Effector memory CD8-positive, alpha-beta T cell (primary cell): ENCODE data around the gene WBP2.
A peak's percentile ranks its signal among the peaks of the same experiment; 100 is the strongest.
"Not testable (repeated sequence)": the region's sequence is repeated elsewhere in the genome, so short reads cannot be mapped to it uniquely, and the experiment has no call there.

Experiments
- ATAC-seq: fragments of 150-1000 bp; cut with Tn5 transposase; replicated peaks from 2 replicates; pipeline ENCODE4 v1.10.0; 2021; ENCODE audit warnings: mild to moderate bottlenecking, moderate library complexity
- DNase-seq, 3 experiments: peaks; one replicate each; pipeline ENCODE4 v3.0.0; 2021
- H3K27ac Mint-ChIP-seq, 2 donors: one replicate each; pipeline ENCODE4 v1.8.0; 2022; ENCODE audit warnings: mild to moderate bottlenecking in 2 of 2, mixed read lengths in 2 of 2, moderate library complexity in 2 of 2
- H3K27me3 Mint-ChIP-seq, 2 donors: one replicate each; pipeline ENCODE4 v1.8.0; 2022; ENCODE audit warnings: mixed read lengths in 2 of 2
- H3K36me3 Mint-ChIP-seq: one replicate; pipeline ENCODE4 v1.8.0; 2022; ENCODE audit warnings: mild to moderate bottlenecking, moderate library complexity, mixed read lengths; ENCODE audit not compliant: insufficient read depth
- H3K4me1 Mint-ChIP-seq, 2 donors: one replicate each; pipeline ENCODE4 v1.8.0; 2022; ENCODE audit warnings: low read depth in 2 of 2, mixed read lengths in 2 of 2
- H3K4me3 Mint-ChIP-seq, 2 donors: one replicate each; pipeline ENCODE4 v1.8.0; 2022; ENCODE audit warnings: mild to moderate bottlenecking in 2 of 2, mixed read lengths in 2 of 2, moderate library complexity in 2 of 2
- H3K9me3 Mint-ChIP-seq, 2 donors: one replicate each; pipeline ENCODE4 v1.8.0; 2022; ENCODE audit warnings: mixed read lengths in 2 of 2

The WBP2 gene

DNA sequence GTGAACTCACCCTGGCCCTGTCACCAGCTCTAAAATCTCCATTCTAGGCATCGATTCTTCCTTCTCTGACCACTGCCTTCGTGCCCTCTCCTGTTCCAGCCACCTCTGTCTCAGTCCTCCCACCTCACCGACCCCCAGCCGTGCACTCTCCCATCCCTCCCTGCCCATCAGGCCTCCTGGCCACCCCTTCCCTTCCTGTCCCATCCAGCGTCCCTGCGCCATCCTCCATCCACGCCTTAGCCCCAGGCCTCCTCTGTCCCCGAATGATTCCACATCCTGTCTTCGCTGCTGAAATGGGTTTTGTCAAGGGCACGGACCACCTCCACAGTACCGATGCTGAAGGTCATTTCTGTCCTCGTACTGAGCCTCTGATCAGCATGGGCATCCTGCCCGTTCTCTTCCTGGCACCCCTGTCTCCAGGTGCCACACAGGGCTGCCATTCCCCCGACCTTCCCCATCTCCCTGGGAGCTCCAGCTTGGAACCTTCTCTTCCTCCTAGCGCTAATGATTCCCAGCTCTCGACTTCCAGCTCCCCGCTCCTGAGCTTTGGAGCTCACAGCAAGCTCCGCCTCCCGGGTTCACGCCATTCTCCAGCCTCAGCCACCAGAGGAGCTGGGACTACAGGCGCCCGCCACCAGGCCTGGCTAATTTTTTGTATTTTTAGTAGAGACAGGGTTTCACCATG, 39.1 kb upstream of the WBP2 start:
- Mint-ChIP-seq H3K27ac (peak overlapping the region; percentile 89 to 93), H3K36me3 (peaks cover 33% of the 10 kb centered on the region), H3K9me3 (no peaks in the 10 kb centered on the region), H3K4me1 (peaks cover 20 to 28% of the 10 kb centered on the region in 2 donors), H3K27me3 (no peaks in the 10 kb centered on the region), H3K4me3 (peak overlapping the region; percentile 9 to 17)
- DNase-seq (no peak), ATAC-seq (no peak)

DNA sequence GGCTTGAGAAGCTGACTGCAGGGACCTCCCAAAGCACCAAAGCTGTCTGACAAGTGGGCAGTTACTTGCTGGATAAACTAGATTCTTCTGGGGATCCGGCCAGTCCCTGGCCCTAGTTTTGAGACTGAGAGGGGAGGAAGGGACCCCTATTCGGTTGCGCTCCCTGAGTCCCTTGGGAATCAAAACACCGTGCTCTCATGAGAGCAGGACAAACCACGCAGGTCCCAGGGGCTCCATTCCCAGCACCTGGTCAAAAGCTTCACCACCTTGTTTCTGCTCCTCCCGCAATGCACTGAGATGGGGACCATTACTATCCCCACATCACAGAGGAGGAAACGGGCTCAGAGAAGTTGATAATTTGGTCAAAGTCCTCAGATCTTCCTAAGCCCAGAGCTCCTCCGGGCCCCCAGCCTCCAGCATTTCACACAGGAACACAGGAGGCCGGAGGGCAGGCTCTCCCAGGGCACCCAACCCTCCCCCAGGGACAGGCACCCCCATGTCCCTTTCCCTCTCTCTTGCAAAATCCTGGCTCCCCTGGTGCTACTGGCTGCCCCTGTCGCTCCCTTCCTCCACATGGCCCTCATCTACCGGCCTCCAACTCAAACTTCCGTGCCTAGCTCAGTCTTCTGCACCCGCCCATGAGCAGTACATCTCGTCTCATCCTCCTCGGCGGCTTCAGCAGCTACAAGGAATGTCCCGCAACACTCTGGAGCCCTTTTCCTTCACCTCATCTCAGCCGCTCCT, 38.3 kb upstream of the WBP2 start:
- Mint-ChIP-seq H3K27me3 (no peaks in the 10 kb centered on the region), H3K4me3 (peak overlapping the region; percentile 9 to 17), H3K27ac (peak overlapping the region; percentile 89 to 93), H3K4me1 (peaks cover 20 to 28% of the 10 kb centered on the region in 2 donors), H3K9me3 (no peaks in the 10 kb centered on the region), H3K36me3 (peaks cover 33% of the 10 kb centered on the region)
- ATAC-seq (no peak), DNase-seq (no peak)

DNA sequence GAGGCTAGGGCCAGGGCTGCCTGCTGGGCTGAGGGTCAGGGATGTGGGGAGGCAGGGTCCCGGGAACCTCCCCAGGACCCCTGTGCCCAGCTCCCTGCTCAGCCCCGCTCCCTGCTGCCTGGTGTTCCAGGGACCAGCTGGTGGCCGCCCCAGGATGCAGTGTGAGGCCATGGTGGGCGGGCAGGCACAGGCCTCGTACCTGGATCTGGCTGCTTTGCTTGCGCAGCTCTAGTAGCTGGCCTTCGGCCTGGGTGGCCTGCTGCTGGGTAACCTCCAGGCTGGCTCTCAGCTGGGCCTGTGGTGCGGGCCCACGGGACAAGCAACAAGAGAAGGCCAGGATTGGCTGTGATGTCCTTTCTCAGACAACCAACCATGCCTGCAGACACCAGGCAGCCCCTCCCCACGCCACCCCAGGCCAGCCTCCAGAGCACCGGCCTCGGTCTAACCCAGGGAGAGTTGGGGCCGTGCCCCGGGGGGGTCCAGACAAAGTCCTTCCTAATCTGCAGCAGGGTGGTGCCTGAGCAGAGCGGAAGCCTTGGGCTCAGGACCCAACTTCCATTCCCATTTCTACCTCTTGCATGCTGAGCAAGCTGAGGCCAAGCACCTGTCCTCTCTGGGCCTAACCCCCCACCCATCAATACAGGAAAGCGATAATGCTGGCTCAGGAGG, 37.6 kb upstream of the WBP2 start:
- no peaks in the 10 kb centered on the region for H3K27me3 Mint-ChIP-seq
- no peak overlapping the region for H3K4me3 Mint-ChIP-seq
- peaks cover 28% of the 10 kb centered on the region for H3K36me3 Mint-ChIP-seq
- ATAC-seq = no peak
- peaks cover 20 to 27% of the 10 kb centered on the region in 2 donors for H3K4me1 Mint-ChIP-seq
- DNase-seq = no peak
- H3K9me3 Mint-ChIP-seq = no peaks in the 10 kb centered on the region
- H3K27ac Mint-ChIP-seq = no peak overlapping the region

DNA sequence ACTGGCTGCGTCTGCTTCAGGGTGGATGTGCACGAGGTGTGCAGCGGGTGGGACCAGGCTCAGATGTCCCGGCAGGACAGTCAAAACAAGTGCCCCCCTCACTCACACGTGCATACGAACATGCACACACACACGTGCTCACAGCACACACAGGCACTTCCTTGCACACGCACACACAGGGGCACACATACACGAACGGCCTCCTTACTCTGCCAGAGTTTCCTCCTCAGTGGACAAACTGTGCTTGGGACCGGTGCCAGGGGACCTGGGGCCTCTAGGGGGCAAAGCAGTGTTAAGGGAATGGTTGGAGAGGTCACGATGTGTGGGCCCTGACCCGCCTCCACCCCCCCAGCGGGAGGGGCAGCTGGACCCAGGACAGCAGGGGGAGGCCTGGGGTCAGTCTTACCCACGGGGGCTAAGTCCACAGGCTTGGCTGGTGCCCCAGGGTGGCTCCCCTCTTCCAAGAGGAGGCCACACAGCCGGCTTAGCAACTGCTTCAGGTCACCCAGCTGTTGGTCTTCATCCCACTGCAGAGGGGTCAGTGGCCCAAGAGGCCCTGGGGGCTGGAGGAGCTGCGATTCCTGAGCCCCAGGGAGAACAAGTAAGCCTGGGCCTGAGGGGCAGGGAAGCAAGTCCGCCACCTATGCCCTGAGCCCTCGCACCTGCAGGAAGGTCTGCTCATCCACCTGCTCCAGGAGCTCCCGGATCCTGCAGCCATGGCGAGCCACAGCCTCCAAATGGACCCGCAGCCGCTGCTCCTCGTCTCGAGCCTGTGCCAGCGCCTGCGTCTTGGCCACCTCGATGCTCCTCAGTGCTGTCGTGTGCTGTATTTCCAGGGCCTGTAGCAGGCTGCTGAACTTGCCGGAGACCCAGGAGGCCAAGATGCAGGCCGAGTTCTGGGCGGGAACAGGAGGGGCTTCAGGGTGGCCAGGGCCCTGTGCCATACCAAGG, 36.7 kb upstream of the WBP2 start:
- no peak for DNase-seq
- Mint-ChIP-seq H3K27me3 (no peaks in the 10 kb centered on the region), H3K9me3 (no peaks in the 10 kb centered on the region), H3K4me1 (peaks cover 20 to 23% of the 10 kb centered on the region in 2 donors), H3K27ac (no peak overlapping the region), H3K4me3 (no peak overlapping the region), H3K36me3 (peaks cover 33% of the 10 kb centered on the region)
- ATAC-seq = no peak

DNA sequence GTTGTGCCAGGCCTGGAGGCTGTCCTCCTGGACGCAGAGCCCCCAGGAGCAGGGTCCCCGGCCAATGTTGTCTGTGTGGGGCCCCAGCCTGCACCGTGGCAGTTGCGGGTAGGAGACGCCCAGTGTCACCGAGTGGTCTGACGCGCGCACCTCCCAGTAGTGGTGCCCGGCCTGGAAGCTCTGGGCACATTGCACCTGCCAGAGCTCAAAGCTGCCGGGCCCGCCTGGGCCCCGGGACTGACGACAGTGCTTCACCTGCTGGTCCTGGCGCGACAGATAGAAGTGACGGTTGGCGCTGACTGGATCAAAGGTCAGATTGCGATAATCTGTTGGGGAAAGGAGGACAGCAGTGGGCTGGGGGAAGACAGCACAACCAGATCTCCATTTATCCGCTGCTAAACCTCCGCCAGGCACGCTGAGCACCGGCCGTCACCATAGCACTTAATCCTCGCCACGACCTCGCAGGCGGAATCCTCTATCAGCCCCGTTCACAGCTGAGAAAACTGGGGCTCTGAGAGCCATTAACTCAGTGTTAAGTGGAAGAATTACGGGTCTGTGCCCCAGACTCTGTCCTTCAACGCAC, 36.0 kb upstream of the WBP2 start:
- DNase-seq (no peak), ATAC-seq (no peak)
- H3K27me3 Mint-ChIP-seq = no peaks in the 10 kb centered on the region
- peaks cover 20 to 22% of the 10 kb centered on the region in 2 donors for H3K4me1 Mint-ChIP-seq
- peak overlapping the region in 1 of 2 donors; percentile 66 for H3K27ac Mint-ChIP-seq
- H3K9me3 Mint-ChIP-seq = no peaks in the 10 kb centered on the region
- no peak overlapping the region for H3K4me3 Mint-ChIP-seq
- peaks cover 29% of the 10 kb centered on the region for H3K36me3 Mint-ChIP-seq

DNA sequence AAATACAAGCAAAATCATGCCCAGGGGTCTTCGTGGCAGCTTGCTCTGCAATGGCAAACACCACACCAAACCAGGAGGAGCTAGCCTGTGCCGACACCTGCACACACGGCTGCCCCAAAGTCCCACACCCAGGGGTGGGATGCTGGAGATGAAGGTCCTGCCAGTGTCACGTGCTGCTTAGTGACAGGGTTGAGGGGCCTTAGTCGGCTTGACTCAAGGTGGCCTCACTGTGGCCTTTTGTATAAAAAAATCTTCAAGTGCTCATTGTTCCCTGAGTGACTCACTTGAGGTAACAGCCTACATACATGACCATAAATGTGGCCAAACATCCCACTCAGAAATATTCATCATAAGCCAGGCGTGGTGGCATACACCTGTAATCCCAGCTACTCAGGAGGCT, 34.3 kb upstream of the WBP2 start:
- peak overlapping the region in 1 of 2 donors; percentile 35 for H3K27ac Mint-ChIP-seq
- H3K36me3 Mint-ChIP-seq = peaks cover 23% of the 10 kb centered on the region
- ATAC-seq (no peak), DNase-seq (no peak)
- H3K9me3 Mint-ChIP-seq = no peaks in the 10 kb centered on the region
- no peaks in the 10 kb centered on the region for H3K27me3 Mint-ChIP-seq
- no peak overlapping the region for H3K4me3 Mint-ChIP-seq
- peaks cover 8 to 12% of the 10 kb centered on the region in 2 donors for H3K4me1 Mint-ChIP-seq

DNA sequence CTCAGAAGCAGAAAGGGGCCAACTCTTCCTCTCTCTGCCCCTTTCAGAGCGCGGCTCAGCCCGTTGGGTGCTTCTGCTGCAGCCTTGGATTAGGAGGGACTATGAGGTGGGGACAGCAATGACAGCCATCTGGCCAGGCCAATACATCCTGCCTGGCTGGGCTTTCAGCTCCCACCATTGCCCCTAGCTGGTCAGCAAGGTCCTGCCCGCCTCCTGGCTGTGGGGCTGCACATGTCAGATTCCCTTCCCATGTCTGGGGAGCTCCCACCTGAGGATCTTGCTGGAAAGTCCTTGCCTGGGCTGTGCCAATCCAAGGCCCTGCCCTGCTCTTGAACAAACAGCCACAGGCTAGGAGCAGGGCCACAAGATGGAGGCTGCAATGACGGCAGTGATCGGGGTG, 33.3 kb upstream of the WBP2 start:
- ATAC-seq (no peak), DNase-seq (no peak)
- Mint-ChIP-seq H3K27me3 (no peaks in the 10 kb centered on the region), H3K4me3 (no peak overlapping the region), H3K27ac (no peak overlapping the region), H3K9me3 (no peaks in the 10 kb centered on the region), H3K4me1 (peaks cover 0 to 3% of the 10 kb centered on the region in 2 donors), H3K36me3 (peaks cover 23% of the 10 kb centered on the region)

DNA sequence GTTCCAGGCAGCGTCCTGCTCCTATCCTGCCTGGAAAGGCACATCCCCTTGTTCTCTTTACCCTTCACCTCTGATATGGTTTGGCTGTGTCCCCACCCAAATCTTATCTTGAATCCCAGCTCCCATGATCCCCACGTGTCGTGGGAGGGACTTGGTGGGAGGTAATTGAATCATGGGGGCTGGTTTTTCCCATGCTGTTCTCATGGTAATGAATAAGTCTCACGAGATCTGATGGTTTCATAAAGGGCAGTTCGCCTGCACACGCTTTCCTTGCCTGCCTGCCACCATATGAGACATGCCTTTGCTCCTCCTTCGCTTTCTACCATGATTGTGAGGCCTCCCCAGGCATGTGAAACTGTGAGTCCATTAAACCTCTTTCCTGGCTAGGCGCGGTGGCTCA, 30.7 kb upstream of the WBP2 start:
- H3K27me3 Mint-ChIP-seq, H3K4me1 Mint-ChIP-seq, H3K27ac Mint-ChIP-seq, H3K9me3 Mint-ChIP-seq, H3K4me3 Mint-ChIP-seq, ATAC-seq, DNase-seq: not testable (repeated sequence)
- H3K36me3 Mint-ChIP-seq = peaks cover 20% of the 10 kb centered on the region

DNA sequence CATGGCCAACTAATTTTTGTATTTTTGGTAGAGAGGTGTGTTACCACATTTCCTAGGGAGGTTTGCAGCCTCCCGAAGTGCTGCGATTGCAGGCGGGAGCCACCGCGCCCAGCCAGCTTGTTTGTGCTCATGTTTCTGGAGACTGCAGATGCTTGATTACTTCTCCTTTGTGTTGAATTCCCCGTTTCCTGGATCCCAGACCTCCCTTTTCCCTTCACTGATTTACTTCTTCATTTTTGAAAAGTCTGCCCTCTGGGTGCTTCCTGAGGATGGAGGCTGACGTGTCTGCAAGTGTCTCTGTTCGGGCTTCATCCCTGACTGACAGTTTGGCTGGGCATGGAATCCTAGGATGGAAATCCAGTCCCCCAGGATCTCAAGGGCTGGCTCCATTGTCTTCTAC, 30.3 kb upstream of the WBP2 start:
- Mint-ChIP-seq H3K9me3 (no peaks in the 10 kb centered on the region), H3K4me1 (peaks cover 0 to 9% of the 10 kb centered on the region in 2 donors), H3K4me3 (no peak overlapping the region), H3K27me3 (no peaks in the 10 kb centered on the region), H3K27ac (no peak overlapping the region), H3K36me3 (peaks cover 17% of the 10 kb centered on the region)
- DNase-seq = no peak
- ATAC-seq = no peak

DNA sequence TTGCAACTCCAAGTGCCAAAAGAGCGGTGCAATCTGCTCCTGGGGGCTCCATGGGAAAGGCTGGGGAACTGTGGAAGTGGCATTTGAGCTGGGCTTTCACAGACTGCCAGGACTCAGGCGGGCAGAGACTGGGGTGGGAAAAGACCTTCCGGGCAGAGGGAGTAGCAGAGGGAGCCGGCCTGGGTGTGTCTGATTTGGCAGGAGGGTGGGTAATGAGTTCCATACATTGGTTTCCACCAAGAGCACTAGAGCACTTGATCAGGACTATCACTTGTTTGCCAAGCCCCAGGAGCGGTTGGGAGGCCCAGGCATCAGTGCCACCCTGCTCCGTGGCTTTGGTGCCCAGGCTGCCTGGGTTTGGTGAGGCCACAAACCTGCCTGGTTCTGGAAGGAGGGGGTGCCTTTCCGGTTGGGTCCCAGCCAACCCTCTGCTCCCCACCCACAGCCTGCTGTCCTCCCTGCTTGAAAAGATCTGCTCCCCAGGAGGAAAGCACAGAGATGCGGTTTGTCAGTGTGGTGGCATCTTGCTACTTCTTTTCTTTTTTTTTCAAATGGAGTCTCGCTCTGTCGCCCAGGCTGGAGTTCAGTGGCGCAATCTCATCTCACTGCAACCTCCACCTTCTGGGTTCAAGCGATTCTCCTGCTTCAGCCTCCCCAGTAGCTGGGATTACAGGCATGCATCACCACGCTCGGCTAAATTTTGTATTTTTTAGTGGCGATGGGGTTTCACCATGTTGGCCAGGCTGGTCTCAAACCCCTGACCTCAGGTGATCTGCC, 26.7 kb upstream of the WBP2 start:
- Mint-ChIP-seq H3K9me3 (no peaks in the 10 kb centered on the region), H3K27me3 (no peaks in the 10 kb centered on the region), H3K27ac (no peak overlapping the region), H3K4me3 (peak overlapping the region in 1 of 2 donors; percentile 31), H3K4me1 (peaks cover 10 to 18% of the 10 kb centered on the region in 2 donors), H3K36me3 (no peaks in the 10 kb centered on the region)
- peak; percentile 32 for ATAC-seq
- no peak for DNase-seq

DNA sequence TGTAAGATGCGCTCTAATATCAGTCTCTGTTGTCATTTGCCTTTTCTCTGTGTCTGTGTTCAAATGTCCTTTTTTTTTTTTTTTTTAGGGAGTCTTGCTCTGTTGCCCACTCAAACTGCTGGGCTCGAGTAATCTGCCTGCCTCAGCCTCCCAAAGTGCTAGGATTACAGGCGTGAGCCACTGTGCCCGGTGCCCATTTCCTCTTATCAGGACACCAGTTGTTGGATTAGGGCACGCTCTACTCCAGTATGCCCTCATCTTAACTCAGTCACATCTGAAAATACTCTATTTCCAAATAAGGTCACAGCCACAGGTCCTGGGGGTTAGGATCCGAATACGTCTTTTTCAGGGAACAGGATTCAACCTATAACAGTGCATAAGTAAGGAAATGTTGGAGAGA, 25.1 kb upstream of the WBP2 start:
- H3K36me3 Mint-ChIP-seq = peaks cover under 1% of the 10 kb centered on the region
- peaks cover 21 to 31% of the 10 kb centered on the region in 2 donors for H3K4me1 Mint-ChIP-seq
- H3K27me3 Mint-ChIP-seq = no peaks in the 10 kb centered on the region
- H3K9me3 Mint-ChIP-seq = no peaks in the 10 kb centered on the region
- ATAC-seq (no peak), DNase-seq (no peak)
- H3K4me3 Mint-ChIP-seq = peak overlapping the region in 1 of 2 donors; percentile 20
- no peak overlapping the region for H3K27ac Mint-ChIP-seq
